ENCODE data around the gene TMCC1. TPM values are rescaled to one million over a fixed set of nuclear protein-coding genes. Genes with fewer than 3 reads are reported as not detected.
"Not testable (repeated sequence)": the region's sequence is repeated elsewhere in the genome, so short reads cannot be mapped to it uniquely, and the experiment has no call there.

The TMCC1 gene
- total RNA-seq, 1 donor from 2014 or later, result 19.2 TPM

DNA sequence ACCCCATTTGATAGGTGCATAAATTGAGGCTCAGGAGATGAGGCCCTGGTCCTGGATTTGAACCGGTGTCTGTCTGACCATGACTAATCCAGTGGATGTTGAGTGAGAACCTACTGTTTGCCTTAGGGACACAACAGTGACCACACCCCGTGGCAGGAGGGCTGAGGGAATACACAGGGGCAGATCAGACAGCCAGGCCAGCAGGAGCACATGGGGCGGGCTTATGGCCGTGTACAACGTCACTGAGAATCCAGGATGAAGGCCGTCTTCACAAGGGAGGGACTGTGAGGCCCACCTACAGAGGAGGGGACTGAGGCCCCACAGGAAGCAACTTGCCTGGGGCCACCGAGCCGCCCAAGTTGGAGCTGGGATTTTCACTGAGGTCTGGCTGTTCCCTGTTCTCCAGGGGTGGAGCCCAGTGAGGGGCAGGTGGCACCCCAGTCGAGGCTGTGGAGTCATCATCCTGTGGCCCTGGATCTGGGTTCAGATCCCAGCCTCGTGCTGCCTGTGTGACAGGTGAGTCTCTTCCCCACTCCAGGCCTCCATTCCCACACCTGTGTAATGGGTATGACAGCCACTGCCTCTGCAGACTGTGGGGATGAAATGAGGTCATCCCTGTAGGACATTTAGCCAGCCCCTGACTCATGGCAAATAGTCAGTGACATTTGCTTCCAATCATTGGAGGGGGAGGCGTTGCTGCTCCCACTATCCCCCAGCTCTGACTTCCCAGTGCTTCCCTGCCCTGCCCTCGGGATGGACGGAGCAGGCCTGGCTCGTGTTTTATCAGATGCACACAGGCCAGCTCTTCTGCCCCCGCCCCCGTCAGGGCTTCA is 280.8 kb downstream of the TMCC1 start:
- H3K4me3 Mint-ChIP-seq, result no peak overlapping the region
- DNase-seq, result no peak
- peaks cover 3% of the 10 kb centered on the region for H3K4me1 Mint-ChIP-seq
- no peak overlapping the region for H3K27ac Mint-ChIP-seq
- intact Hi-C loops (cut with micrococcal nuclease), result no loop called here
- H3K36me3 Mint-ChIP-seq (ENCODE audit: low read depth), result no peaks in the 10 kb centered on the region
- H3K27me3 Mint-ChIP-seq, result peaks cover 19% of the 10 kb centered on the region
- no peaks in the 10 kb centered on the region for H3K9me3 Mint-ChIP-seq

DNA sequence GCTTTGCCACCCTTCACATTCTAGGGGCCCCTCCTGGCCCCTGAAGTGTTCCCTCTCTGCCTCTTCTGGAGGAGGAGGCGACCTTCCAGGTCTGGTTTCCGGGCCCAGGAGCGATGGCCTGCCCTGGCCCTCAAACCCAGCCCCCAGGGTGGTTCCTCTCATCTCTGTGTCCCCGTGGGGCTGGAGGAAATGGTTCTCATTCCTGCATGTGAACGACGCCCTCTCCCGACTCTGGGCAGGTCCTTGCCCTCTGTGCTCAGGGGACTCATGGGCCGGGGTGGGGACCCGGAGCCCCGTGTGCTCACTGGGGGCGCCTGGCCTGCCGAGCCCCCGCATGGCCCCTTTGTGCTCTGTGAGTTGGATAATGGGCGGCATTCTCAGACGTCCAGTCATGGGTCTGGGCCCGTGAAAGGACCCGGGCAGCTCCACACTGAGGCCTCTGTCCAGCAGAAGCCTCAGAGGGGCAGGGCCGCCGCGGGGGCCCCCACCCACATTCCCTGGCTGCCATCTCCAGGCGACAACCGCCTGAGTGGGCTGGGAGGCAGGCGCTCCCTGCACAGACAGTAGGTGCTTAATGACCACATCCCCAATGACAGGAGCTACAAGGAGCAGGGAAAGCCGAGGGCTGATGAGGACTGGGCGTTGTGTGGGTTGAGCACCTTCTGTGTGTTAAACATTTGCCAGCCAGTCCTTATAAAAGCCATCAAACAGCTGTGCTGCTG is 281.5 kb downstream of the TMCC1 start:
- intact Hi-C loops (cut with micrococcal nuclease), result no loop called here
- Mint-ChIP-seq H3K27me3 (peaks cover 27% of the 10 kb centered on the region), H3K9me3 (no peaks in the 10 kb centered on the region), H3K27ac (no peak overlapping the region), H3K36me3 (ENCODE audit: low read depth) (peaks cover 3% of the 10 kb centered on the region), H3K4me1 (peaks cover 8% of the 10 kb centered on the region), H3K4me3 (no peak overlapping the region)
- no peak for DNase-seq

DNA sequence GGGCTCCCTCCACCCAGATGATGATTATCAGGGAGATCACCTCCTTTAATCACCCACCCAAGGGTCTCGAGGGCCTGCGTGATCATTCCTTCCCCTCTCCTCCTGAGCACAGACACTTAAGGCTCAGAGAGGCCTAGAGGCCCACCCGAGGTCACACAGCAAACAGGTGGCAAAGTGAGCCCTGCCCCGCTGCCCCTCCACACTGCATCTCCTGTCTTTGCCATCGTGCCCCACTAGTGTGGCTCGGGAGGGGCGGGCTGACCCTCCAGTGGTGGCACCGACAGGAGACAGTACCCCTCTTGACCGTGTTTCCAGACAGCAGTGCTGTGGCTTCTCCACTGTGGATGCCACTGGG is 282.1 kb downstream of the TMCC1 start:
- intact Hi-C loops (cut with micrococcal nuclease), result no loop called here
- Mint-ChIP-seq H3K9me3 (no peaks in the 10 kb centered on the region), H3K27me3 (peaks cover 29% of the 10 kb centered on the region), H3K27ac (no peak overlapping the region), H3K4me3 (no peak overlapping the region), H3K36me3 (ENCODE audit: low read depth) (peaks cover 4% of the 10 kb centered on the region), H3K4me1 (peaks cover 10% of the 10 kb centered on the region)
- no peak for DNase-seq

DNA sequence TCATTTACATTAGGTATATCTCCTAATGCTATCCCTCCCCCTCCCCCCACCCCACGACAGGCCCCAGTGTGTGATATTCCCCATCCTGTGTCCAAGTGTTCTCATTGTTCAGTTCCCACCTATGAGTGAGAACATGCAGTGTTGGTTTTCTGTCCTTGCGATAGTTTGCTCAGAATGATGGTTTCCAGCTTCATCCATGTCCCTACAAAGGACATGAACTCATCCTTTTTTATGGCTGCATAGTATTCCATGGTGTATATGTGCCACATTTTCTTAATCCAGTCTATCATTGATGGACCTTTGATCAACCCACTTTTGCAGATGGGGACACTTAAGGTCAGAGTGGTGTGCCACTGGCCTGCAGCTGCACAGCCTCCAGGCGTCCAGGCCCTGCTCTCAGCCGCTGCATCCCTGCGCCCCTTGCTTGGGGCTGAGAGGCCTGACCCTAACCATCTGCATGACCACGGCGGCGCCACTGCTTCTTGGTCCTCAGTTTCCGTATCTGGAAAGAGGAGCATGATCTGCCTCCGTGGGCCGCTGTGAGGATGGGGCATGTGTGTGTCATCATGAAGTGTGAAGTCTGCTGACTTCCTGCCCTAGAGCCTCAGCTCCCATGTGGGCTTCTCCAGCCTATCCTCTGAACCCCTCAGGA is 282.6 kb downstream of the TMCC1 start:
- H3K27ac Mint-ChIP-seq; DNase-seq; H3K9me3 Mint-ChIP-seq; intact Hi-C loops (cut with micrococcal nuclease); H3K4me1 Mint-ChIP-seq; H3K4me3 Mint-ChIP-seq; H3K36me3 Mint-ChIP-seq (ENCODE audit: low read depth): not testable (repeated sequence)
- peaks cover 29% of the 10 kb centered on the region for H3K27me3 Mint-ChIP-seq

DNA sequence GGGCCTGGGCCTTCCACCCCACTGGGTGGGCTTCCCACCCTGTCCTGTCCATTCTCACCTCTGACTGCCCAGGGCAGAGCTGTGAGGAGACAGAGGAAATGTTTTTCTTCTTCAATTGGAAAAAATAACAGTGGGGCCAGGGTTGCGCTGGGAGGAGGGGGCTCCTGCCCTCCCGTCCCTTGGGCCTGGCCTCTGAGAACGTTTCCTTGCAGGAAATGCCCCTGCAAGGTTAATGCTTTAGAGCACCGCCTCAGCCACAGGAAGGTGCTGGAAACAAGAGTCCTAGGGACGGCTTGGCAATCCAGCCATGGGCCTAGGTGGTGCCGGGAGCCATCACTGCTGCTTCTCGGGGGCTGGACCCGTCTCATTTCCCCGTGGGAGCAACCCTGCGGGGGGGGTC is 283.2 kb downstream of the TMCC1 start:
- Mint-ChIP-seq H3K36me3 (ENCODE audit: low read depth) (peaks cover 7% of the 10 kb centered on the region), H3K27ac (no peak overlapping the region), H3K4me3 (no peak overlapping the region), H3K27me3 (peaks cover 31% of the 10 kb centered on the region), H3K4me1 (peaks cover 13% of the 10 kb centered on the region), H3K9me3 (no peaks in the 10 kb centered on the region)
- DNase-seq, result no peak
- intact Hi-C loops (cut with micrococcal nuclease), result no loop called here

DNA sequence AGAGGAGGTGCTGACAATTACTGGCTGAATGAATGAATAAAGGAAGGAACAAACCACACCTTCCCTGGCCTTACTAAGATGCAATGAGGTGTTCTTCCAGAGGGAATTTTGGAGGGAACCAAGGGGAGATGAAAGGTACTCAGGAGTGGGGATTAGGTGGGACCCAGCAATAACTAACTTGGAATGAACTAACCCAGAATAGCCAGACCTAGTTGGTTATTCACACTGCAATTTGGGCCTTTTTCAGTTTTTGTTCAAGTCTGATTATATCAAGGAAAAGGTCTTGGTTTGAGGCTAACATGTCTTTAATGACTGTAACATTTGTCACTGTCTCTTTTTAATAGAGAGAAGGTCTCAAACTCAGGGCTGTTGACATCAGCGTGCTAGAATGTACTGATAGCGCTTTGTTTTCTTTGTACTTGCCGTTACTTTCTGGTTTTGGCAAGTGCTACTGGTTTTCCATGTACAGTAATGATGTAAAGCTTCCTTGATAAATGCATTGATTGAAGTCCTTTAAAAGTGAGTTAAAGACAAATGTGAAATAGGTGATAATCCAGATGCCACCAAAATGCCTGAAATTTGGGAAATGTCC is 283.8 kb downstream of the TMCC1 start:
- Mint-ChIP-seq H3K4me3 (no peak overlapping the region), H3K27ac (no peak overlapping the region), H3K27me3 (peaks cover 34% of the 10 kb centered on the region), H3K36me3 (ENCODE audit: low read depth) (peaks cover 7% of the 10 kb centered on the region), H3K4me1 (peaks cover 13% of the 10 kb centered on the region), H3K9me3 (no peaks in the 10 kb centered on the region)
- DNase-seq, result no peak
- intact Hi-C loops (cut with micrococcal nuclease), result loop anchor here (10.0 kb wide), 2 partner anchors 115 to 1115 kb away; partner anchors contain the start of gene GATA2

DNA sequence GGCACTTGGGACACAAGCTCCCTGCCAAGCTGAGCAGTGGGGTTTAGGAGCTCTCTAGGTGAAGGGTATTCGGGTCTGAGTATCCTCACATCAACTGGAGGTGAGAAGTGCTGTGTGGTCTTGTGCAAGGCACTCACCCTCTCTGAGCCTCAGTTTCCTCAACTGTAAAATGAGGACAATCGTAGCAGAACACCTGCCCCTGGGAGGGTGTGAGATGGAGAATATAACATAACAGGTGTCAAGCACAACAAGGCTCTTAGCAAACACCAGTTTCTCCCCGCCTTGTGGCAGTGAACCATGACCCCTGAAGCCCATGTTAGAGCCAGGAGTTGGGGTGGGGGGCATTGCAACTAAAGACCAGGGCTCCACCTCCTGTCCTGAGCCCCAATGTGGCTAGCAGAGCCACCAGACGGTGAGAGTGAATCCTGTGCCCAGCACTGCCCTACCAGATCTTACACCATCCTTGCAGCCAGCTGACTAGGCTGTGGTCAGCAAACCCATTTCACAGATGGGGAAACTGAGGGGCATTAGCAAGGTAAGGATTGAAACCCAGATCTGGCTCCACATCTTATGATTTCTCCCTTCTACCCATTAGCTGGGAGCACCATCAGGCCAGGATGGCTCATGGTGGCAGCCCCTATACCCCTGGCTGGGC is 284.4 kb downstream of the TMCC1 start:
- Mint-ChIP-seq H3K27me3 (peaks cover 40% of the 10 kb centered on the region), H3K27ac (no peak overlapping the region), H3K9me3 (no peaks in the 10 kb centered on the region), H3K36me3 (ENCODE audit: low read depth) (peaks cover 7% of the 10 kb centered on the region), H3K4me3 (no peak overlapping the region), H3K4me1 (peaks cover 13% of the 10 kb centered on the region)
- intact Hi-C loops (cut with micrococcal nuclease), result loop anchor here (10.0 kb wide), 2 partner anchors 114 to 1114 kb away; partner anchors contain the start of gene GATA2
- DNase-seq, result no peak

DNA sequence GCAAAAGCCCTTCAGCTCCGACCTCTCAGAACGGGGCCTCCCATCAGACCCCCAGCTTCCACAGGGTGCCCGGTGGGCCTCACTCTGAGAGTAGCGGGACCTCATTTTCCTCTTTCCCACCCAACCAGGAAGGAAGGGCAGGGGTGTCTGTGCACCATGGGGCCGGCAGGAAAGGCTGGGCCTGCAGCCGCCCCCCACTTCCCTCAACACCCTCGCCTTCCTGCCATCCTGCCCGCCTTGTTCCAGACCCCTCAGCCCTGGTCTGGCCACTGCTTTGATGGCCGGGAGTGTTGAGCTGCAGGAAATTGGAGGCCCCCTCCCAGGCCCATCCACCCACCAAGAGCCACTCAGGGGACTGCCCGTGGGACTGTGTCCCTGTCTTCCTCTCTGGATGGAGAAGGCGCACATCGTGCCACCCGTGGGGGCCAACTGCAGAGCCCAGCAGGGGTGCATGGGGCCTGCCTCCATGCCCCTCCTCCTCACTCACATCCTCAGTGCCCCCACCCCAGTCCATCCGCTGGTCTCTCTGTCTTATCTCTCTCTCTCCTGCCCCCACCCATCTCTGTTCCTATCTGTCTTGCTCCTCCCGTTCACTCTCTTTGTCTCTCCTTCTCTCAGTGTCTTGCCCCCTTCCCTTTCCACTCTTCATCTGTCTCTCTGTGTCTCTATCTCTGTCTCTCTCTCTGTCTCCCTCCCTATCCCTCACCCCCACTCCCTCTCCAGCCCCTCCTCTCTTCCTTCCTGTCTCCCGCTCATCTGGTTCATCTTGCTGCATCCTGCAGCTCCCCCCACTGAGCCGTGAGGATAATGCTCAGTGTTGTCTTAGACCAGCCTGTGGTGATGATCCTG is 285.2 kb downstream of the TMCC1 start:
- H3K9me3 Mint-ChIP-seq, result no peaks in the 10 kb centered on the region
- peaks cover 13% of the 10 kb centered on the region for H3K4me1 Mint-ChIP-seq
- H3K27me3 Mint-ChIP-seq, result peaks cover 48% of the 10 kb centered on the region
- intact Hi-C loops (cut with micrococcal nuclease), result loop anchor here (10.0 kb wide), 2 partner anchors 114 to 1114 kb away; partner anchors contain the start of gene GATA2
- peak overlapping the region; percentile 16 for H3K4me3 Mint-ChIP-seq
- peaks cover 7% of the 10 kb centered on the region for H3K36me3 Mint-ChIP-seq (ENCODE audit: low read depth)
- no peak for DNase-seq
- no peak overlapping the region for H3K27ac Mint-ChIP-seq

DNA sequence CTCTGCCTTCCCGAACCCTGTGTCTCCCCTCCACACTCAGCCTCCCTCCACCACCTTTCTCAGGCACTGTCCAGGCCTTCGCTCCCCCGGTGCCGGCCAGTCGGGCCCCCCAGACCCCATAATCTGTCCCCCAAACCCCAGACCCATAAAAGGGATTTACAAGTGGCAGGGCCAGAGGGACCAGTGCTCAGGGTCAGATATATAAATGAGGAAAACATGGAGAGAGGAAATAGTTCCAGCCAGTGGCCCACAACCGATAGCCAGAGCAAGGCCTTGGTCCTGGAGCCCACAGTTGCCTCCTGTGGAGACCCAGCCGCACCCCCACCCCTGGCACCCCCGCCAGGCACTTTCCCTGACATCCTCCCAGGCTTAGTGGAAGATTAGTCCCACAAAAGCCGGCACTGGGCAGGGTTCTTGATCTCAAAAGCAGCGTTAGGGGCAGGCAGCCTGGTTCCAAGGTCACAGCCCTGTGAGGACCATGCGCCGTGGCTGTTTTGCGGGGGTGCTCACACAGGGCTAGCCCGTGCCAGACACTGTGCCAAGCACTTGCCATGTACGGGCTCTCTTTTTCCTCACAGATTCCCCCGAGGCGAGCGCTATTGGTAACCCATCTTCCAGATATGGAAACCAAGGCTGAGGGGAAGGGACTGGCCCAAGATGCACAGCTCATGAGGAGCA is 286.0 kb downstream of the TMCC1 start:
- no peak for DNase-seq
- H3K36me3 Mint-ChIP-seq (ENCODE audit: low read depth), result peaks cover 7% of the 10 kb centered on the region
- intact Hi-C loops (cut with micrococcal nuclease), result loop anchor here (10.0 kb wide), 2 partner anchors 113 to 1113 kb away; partner anchors contain the start of gene GATA2
- peaks cover 13% of the 10 kb centered on the region for H3K4me1 Mint-ChIP-seq
- peak overlapping the region; percentile 92 for H3K4me3 Mint-ChIP-seq
- no peaks in the 10 kb centered on the region for H3K9me3 Mint-ChIP-seq
- H3K27ac Mint-ChIP-seq, result peak overlapping the region; percentile 4
- H3K27me3 Mint-ChIP-seq, result peaks cover 51% of the 10 kb centered on the region

DNA sequence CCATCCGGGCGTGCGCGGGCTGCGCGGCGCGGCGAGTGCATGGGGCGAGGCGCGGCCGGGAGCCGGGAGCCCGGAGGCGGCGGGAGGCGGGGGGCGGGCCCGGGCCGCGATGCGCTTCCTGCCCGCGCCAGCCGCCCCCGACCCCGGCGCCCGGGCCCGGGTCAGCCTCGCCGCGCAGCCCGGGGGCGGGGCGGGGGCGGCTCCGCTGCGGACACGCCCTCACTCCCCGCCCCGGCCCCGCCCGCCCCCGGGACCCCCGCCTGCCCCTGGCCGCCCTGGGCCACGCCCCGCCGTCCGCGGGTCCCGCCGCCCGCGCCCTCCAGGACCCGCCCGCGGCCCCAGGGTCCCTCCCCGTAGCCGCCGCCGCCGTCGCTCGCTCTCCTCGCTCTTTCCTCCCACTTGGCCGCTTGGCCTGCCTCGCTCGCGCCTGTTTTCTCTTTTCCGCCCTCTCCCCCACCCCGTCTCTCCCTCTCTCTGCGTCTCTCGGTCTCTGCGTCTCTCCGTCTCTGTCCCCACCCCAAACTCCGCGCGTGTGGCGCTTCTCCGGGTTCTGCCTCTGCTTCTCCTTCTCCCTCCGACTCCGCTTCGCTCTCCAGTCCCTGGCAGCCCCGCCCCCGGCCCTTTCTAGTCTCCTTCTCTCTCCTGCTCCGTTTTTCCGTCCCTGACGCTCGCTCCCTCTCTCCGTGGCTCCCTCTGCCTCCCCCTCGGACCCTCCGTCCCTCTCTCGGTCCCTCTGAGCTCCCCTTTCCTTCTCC is 286.7 kb downstream of the TMCC1 start, which contains the start of gene PLXND1:
Gene PLXND1, minus strand, starts transcription at position 41 of the 755 bp plus-strand sequence. Its CDS starts 37 bp downstream, at position 4.
- Mint-ChIP-seq H3K27me3 (peaks cover 55% of the 10 kb centered on the region), H3K36me3 (ENCODE audit: low read depth) (peaks cover 7% of the 10 kb centered on the region), H3K9me3 (no peaks in the 10 kb centered on the region), H3K4me1 (peaks cover 13% of the 10 kb centered on the region), H3K27ac (peak within 1 kb of the TSS; percentile 92), H3K4me3 (peak within 1 kb of the TSS; percentile 92)
- peak; percentile 80 for DNase-seq
- intact Hi-C loops (cut with micrococcal nuclease), result loop anchor here (10.0 kb wide), 2 partner anchors 112 to 1112 kb away; partner anchors contain the start of gene GATA2

DNA sequence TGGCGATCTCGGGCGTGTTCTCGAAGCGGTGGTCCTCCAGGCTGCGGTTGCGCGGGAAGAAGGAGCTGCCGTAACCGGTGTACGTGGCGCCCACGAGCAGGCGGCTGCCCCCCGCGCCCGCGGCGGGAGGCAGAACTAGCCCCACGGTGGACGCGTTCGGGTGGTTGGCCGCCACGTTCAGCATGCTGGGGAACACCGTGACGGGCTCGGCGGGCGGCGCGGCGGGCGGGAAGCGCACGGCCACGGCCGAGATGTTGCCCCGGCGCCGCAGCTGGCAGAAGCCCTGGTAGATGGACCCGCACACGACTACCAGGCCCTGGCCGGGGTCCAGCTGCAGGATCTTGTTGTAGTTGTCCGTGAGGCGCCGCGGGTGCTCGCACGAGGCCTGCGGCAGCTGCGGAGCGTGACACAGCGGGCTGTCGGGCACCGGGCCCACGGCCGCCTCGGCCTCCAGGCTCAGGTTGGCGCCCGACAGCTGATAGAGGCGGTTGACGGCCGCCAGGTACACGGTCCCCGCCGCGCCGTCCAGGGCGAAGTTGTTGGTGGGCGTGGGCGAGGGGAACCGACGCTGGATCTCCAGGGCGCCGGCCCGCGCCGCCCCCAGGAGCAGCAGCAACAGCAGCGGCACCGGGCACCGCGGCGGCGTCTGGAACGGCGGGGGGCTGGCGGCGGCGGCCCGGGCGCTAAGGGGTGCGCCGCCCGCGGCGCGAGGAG is 287.4 kb downstream of the TMCC1 start:
- Mint-ChIP-seq H3K27me3 (peaks cover 58% of the 10 kb centered on the region), H3K36me3 (ENCODE audit: low read depth) (peaks cover 7% of the 10 kb centered on the region)
- no peak for DNase-seq

More for the DNA sequence above, 287.4 kb downstream of the TMCC1 start:
- H3K4me1 Mint-ChIP-seq, result peaks cover 13% of the 10 kb centered on the region
- peak overlapping the region; percentile 92 for H3K27ac Mint-ChIP-seq
- no peaks in the 10 kb centered on the region for H3K9me3 Mint-ChIP-seq
- intact Hi-C loops (cut with micrococcal nuclease), result loop anchor here (10.0 kb wide), 2 partner anchors 111 to 1111 kb away; partner anchors contain the start of gene GATA2
- H3K4me3 Mint-ChIP-seq, result peak overlapping the region; percentile 89
